ENCODE measurements around the gene RALGPS1. TPM values are rescaled to one million over a fixed set of nuclear protein-coding genes. Genes with fewer than 3 reads are reported as not detected.

Gene RALGPS1
- total RNA-seq, 1 experiment from 2014 or later, result 0.42 TPM

GRCh38 chr9:127020036-127020801, 105.6 kb downstream of the RALGPS1 start:
- no peak for DNase-seq (ENCODE audit: low read depth)

- no peak for DNase-seq (ENCODE audit: low read depth)
These were observed 106.2 kb downstream of the RALGPS1 start for GRCh38 chr9:127020802-127021078.

DNA sequence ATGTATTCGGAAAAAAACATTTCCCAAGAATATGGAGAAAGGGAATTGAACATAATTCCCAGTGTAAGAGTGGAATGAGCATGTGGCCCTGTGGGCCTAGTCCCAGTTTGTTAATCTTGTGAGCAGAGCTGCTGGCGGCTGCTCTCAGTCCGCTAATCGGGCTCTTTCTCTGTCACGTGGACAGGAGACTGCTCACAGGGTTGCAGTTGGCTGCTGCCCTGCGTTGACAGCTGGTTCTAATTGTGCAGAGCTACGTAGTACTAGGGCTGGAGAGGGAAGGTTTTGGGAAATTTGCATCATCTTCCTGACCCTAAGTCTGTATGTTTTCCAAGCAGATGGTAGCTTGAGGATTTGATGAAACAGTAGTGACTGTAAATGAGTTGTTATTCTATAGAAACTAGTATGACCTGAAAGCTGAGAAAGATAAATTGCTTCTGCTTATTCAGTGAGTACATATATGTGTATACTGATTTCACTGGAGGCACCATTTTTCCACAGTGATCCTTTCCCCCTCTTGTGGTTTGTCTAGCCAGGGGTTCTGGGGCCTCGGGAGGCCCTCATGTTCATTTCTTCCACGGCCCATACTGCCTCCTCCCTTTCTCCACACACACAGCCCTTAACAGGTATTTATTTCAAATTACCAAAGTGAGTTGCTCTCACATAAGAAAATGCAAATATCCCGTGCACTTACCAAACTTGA, 107.2 kb downstream of the RALGPS1 start:
- DNase-seq (ENCODE audit: low read depth), result no peak

- no peak for DNase-seq (ENCODE audit: low read depth)
These were observed 108.5 kb downstream of the RALGPS1 start for GRCh38 chr9:127022913-127023660.

- no peak for DNase-seq (ENCODE audit: low read depth)
These were observed 110.5 kb downstream of the RALGPS1 start for GRCh38 chr9:127025042-127025441.

- no peak for DNase-seq (ENCODE audit: low read depth)
These were observed 113.1 kb downstream of the RALGPS1 start for GRCh38 chr9:127027694-127028093.

GRCh38 chr9:127029548-127029947, 115.0 kb downstream of the RALGPS1 start:
- DNase-seq (ENCODE audit: low read depth), result no peak

DNA sequence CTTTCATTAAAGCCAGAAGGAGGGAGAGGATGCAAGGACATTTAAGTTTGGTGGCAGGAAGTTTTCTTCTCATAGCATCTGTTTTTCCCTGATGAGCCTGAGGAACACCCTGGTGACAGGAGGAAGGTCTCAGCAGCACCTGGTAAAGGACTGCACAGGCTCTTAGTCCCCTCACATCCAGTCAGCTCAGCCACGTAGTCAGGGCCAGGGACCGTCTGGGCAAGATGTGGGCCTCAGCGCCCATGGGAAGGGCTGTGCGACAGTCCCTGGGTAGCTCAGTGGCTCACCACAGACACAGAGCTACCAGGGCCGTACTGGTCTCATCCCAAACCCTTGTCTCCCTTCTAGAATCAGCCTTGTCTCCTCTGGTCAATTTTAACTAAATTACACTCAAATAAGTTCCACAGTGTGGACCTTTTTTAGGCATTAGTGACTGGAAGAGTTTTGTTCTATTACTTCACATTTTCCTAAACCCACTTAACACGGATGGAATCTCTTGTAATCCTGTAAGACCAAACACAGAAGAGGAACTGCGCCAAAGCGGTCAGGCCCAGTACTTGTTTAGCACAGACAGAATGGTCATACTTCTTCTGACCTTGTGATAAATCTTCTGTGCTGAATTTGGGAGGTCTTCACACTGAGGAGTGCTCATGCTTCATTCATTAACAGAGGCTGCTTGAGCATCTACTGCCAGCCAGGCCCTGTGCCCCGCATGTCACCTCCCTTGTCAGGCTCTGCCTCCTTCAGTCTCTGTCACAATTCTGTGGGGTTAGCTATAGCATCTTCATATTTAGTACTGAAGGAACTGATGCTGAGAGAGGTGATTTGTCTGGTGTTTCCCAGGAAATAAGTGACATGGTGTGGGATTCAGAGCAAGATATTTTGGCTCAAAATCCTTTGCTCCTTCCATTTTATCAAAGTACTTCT, 116.5 kb downstream of the RALGPS1 start:
- no peak for DNase-seq (ENCODE audit: low read depth)

DNA sequence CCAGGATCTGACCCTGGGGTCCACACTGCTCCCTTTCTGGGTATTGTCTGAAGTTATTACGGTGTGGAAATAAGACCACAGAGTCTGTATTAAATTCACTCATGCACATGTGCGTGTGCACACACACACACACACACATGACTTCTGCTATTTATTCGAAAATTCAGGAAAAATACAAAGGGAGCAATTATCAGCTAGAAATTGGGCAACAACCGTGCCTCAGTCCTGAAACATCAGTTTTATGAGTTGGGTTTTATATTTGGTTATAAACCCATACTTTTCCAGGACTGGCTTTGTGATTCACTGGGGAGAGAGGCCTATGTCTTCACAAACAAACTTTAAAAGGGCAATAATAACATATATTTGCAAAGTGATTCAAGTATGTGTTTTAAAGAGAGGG, 117.7 kb downstream of the RALGPS1 start:
- DNase-seq (ENCODE audit: low read depth), result no peak

GRCh38 chr9:127033061-127033460, 118.5 kb downstream of the RALGPS1 start:
- no peak for DNase-seq (ENCODE audit: low read depth)

DNA sequence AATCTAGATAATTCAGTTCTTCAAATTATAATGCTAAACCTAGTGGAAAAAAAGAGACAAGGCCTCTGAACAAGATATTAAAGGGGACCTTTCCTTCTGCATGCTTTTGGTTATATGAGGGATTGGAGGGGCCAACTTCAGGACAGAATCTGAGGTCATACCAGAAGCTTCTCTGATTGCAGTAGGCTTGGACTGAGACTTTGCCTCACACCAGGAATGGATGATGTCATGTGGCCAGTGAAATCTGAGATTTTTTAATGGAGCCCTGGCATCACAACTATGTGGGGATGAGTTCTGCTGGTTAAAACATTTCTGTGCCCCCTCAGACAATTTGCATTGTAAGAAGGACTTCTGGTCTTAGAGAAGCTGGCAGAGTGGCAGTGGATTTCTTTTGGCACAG, 119.2 kb downstream of the RALGPS1 start:
- no peak for DNase-seq (ENCODE audit: low read depth)

DNA sequence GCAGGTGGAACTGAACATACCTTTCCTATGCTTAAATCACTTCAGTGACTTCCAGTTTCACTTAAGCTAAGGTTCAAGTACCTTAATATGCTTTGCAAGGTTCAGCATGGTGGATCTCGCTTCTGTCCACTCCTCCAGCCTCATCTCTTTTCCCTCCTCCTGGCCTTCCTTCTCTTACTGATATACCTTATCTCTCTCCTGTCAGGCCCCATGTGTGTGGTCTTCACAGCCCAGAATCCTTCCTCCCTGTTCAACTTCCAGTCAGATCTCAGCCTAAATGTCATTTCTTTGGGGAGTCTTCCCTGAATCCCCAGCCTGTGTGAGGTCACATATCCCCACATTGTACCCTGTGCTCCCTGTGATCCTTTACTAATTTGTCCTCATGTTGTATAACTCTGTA, 120.1 kb downstream of the RALGPS1 start:
- DNase-seq (ENCODE audit: low read depth), result no peak

DNA sequence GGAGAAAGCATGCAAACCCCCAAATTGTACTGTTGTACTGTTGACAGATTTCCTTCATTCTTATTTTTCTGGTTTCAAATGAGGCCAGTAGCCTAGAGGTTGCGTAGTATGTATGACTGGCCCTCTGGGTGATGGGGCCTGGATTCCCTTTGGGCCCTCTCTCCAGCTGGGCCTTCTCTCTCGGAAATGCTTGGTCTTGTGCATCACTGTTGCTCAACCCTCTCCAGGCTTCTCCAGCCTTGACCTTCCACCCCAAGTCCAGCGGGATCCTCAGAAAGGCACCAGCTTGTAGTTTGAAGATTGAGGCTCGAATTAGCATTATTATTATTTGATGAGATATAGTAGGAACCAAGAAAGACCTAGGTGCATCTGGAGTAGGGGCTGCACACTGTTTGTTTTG, 120.8 kb downstream of the RALGPS1 start:
- no peak for DNase-seq (ENCODE audit: low read depth)

DNA sequence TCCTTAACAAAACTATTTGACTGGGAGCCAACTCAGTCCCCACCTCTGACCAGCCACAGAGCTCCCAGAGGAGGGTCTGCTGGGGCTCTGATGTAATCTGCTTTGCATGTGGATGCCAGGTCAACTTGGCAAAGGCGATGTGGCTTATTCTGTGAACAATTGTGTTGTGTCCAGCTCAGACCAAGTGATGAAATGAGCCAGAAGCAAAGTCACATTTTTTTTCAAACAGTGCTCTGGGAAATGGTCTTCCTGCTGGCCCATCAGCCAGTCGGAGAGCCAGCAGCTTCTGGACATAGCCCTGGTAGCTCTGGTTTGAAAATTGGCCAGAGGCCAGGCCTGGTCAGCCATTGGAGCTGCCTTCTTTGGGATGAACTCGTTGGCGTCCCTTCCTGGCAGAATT, 121.4 kb downstream of the RALGPS1 start:
- no peak for DNase-seq (ENCODE audit: low read depth)

GRCh38 chr9:127036437-127036836, 121.9 kb downstream of the RALGPS1 start:
- no peak for DNase-seq (ENCODE audit: low read depth)

DNA sequence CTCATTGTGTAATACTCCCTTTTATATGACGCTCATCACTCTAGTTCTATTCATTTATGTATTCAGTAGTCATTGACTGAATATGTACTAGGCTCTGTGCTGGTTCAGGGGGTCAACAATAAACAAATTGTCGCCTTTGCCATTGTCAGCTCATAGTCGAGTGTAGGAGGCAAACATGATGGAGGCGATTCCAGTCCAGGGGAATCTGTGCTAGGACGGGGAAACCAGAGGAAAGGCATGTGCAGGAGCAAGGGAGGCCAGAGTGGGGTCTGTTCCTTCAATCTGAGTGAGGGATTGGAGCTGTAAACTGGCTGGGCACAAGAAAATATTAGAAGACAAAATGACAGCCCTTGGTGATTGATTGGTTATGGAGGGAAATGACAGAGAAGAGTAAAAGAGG, 123.9 kb downstream of the RALGPS1 start:
- DNase-seq (ENCODE audit: low read depth), result no peak

- DNase-seq (ENCODE audit: low read depth), result no peak
These were observed 124.9 kb downstream of the RALGPS1 start for GRCh38 chr9:127039492-127039891.

- no peak for DNase-seq (ENCODE audit: low read depth)
These were observed 130.6 kb downstream of the RALGPS1 start for GRCh38 chr9:127045148-127045547.

DNA sequence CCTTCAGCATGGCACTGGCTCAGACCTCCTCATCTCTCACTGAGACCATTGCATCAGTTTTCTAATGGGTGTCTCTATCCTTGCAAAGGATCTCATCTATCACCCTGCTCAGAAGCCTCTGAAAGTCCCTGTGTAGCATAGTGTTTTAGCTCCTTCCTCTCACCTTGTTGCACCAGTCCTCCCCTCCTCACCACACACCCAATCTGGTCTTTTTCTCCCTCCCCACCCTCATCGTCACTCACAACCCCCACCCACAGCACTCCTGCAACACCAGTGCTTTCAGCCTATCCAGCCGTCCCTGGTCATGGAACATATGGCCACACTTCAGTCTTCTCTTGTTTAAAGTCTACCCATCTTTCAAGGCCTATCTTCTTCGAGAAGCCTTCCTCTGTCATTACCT, 133.4 kb downstream of the RALGPS1 start:
- no peak for DNase-seq (ENCODE audit: low read depth)

DNA sequence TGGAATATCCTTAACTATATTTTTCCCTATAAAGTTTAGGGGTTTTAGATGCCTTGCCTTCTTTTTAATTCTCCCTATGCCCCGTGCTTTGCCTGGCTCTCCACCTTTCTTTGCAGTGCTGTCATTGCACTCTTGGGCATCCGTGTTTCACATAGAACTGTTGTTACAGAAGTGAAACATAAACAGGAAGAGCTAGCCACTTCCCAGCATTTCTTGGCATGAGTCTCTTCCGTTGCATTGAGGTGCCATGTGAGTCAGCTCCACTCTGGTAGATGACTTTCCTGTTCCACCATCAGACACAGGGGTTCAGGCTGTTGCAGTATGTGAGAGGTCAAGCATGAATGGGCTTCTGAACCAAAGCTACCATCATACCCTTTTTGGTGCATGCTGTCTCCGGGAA, 134.5 kb downstream of the RALGPS1 start:
- DNase-seq (ENCODE audit: low read depth), result peak; percentile 97

DNA sequence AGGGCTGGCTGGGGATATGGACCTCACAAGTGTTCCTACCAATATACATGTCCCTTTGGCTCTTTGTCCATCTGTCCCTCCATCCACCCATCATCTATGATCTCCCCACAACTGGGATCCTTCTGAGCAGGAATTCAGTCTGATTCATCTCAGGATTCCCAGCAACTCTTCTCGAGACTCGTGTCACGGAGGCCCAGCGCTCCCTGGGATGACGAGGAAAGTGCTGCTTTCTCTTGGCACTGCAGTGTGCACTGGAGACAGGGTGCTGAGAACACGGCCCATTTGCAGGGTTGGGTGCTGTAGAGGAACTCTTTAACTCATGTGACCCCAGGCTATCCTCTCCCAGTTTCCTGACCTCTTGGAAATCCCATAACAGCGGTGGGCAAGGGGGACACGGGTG, 135.0 kb downstream of the RALGPS1 start:
- DNase-seq (ENCODE audit: low read depth), result peak; percentile 32
